Endothelial cell of umbilical vein (primary cell): ENCODE results near the gene IL16. TPM values are rescaled to one million over a fixed set of nuclear protein-coding genes. Genes with fewer than 3 reads are reported as not detected.

Source experiments
- BruUV-seq: library from RNA; stranded (reverse); fragments of 400-500 nt; replicated peaks from 2 replicates; lab custom pipeline; 2021; lab: Mats Ljungman, UMichigan
- CTCF ChIA-PET: fragments of 300-600, 350-600 bp; sonication (Branson Sonifier 250); formaldehyde crosslinking; loops from one replicate; lab custom pipeline; 2021; ENCODE audit warnings: antibody characterized with exemption, inconsistent platforms; lab: Charles Lee
- POLR2A ChIA-PET: fragments of 300-600, 350-600 bp; sonication (Branson Sonifier 250); formaldehyde crosslinking; loops from one replicate; lab custom pipeline; 2021; ENCODE audit warnings: antibody characterized with exemption, inconsistent platforms; lab: Charles Lee
- DNase-seq: peaks from one replicate; pipeline ENCODE4 v3.0.0-alpha.2; 2011; ENCODE audit warnings: low read depth, low spot score
- FAIRE-seq: peaks from 2 replicates; lab custom pipeline; 2011; peaks lifted over from hg19 to GRCh38; lab: Jason Lieb, UNC
- H2AFZ ChIP-seq: 2 replicates; pipeline ENCODE4 v1.6.0; 2012; ENCODE audit warnings: low read depth, low read length, control low read depth, inconsistent platforms
- H3K27ac ChIP-seq: 2 replicates; pipeline ENCODE4 v1.5.1; 2011; ENCODE audit warnings: low read depth, mild to moderate bottlenecking, control low read depth, low read length, moderate library complexity; ENCODE audit not compliant: insufficient read depth
- H3K27me3 ChIP-seq, 2 experiments: 2 replicates each; pipeline versions ENCODE4 v1.6.0 to v1.6.1; 2011; ENCODE audit warnings: low read length in 2 of 2, mixed read lengths in 1 of 2; ENCODE audit not compliant: control insufficient read depth in 2 of 2, insufficient read depth in 2 of 2
- H3K36me3 ChIP-seq, 2 experiments: 2 replicates in 1 of 2; 3 replicates in 1 of 2; pipeline ENCODE4 v1.5.1; 2011; ENCODE audit warnings: low read length in 2 of 2, mild to moderate bottlenecking in 1 of 2, moderate library complexity in 1 of 2; ENCODE audit not compliant: control insufficient read depth in 2 of 2, insufficient read depth in 2 of 2; ENCODE audit errors: extremely low read depth in 1 of 2
- H3K4me1 ChIP-seq: 3 replicates; pipeline ENCODE4 v1.5.1; 2011; ENCODE audit warnings: mild to moderate bottlenecking, low read length; ENCODE audit not compliant: control insufficient read depth, insufficient read depth; ENCODE audit errors: extremely low read depth
- H3K4me2 ChIP-seq: 2 replicates; pipeline ENCODE4 v1.6.1; 2011; ENCODE audit warnings: low read length, control low read depth, mixed read lengths; ENCODE audit not compliant: insufficient read depth
- H3K4me3 ChIP-seq, 3 experiments: fragments of 200-600 bp in 1 of 3; sonication (generic), shearing (Covaris generic) in 1 of 3; replicated peaks in 1 of 3; 2 replicates each; pipeline ENCODE4 v1.5.1; 2011 to 2016; ENCODE audit warnings: control low read depth in 3 of 3, low read length in 3 of 3, mild to moderate bottlenecking in 2 of 3, inconsistent platforms in 1 of 3, low read depth in 1 of 3, moderate library complexity in 1 of 3; ENCODE audit not compliant: insufficient read depth in 1 of 3
- H3K79me2 ChIP-seq: 2 replicates; pipeline ENCODE4 v1.6.0; 2012; ENCODE audit warnings: low read length, inconsistent platforms; ENCODE audit not compliant: control insufficient read depth, insufficient read depth
- H3K9ac ChIP-seq: replicated peaks from 2 replicates; pipeline ENCODE3; 2011; ENCODE audit warnings: low read length, control low read depth; ENCODE audit not compliant: insufficient read depth; ENCODE audit errors: extremely low read depth
- H3K9me1 ChIP-seq: replicated peaks from 3 replicates; pipeline ENCODE4 v1.6.0; 2011; ENCODE audit warnings: mild to moderate bottlenecking, low read length; ENCODE audit not compliant: control insufficient read depth, insufficient read depth; ENCODE audit errors: extremely low read depth
- H3K9me3 ChIP-seq: replicated peaks from 2 replicates; pipeline ENCODE4 v1.5.1; 2012; ENCODE audit warnings: low read length, inconsistent platforms; ENCODE audit not compliant: control insufficient read depth, insufficient read depth
- H4K20me1 ChIP-seq: replicated peaks from 2 replicates; pipeline ENCODE3; 2011; ENCODE audit warnings: mild to moderate bottlenecking, low read length; ENCODE audit not compliant: control insufficient read depth, insufficient read depth; ENCODE audit errors: extremely low read depth
- EZH2 ChIP-seq: IDR thresholded peaks from 2 replicates; pipeline ENCODE4 v1.6.1; 2012; ENCODE audit warnings: borderline replicate concordance, low read depth, mild to moderate bottlenecking, moderate library complexity, low read length, inconsistent platforms; ENCODE audit not compliant: severe bottlenecking
- FOS ChIP-seq: IDR thresholded peaks from 2 replicates; pipeline ENCODE4 v1.6.1; 2011; ENCODE audit warnings: mild to moderate bottlenecking, low read length, moderate library complexity, borderline replicate concordance; ENCODE audit not compliant: insufficient read depth
- GATA2 ChIP-seq: IDR thresholded peaks from 2 replicates; pipeline ENCODE4 v1.7.0; 2011; ENCODE audit warnings: low read depth, mild to moderate bottlenecking, moderate library complexity, mixed read lengths, low read length; ENCODE audit not compliant: insufficient read length, insufficient read depth
- JUN ChIP-seq: IDR thresholded peaks from 2 replicates; pipeline ENCODE4 v1.6.1; 2011; ENCODE audit warnings: borderline replicate concordance, low read depth; ENCODE audit not compliant: insufficient read length, insufficient read depth
- MAX ChIP-seq: IDR thresholded peaks from 2 replicates; pipeline ENCODE4 v1.6.1; 2011; ENCODE audit not compliant: insufficient read depth, insufficient read length
- MYC ChIP-seq: IDR thresholded peaks from one replicate; pipeline ENCODE4 v1.6.1; 2011; ENCODE audit warnings: mild to moderate bottlenecking, low read depth, low read length
- POLR2A ChIP-seq: IDR thresholded peaks from 2 replicates; pipeline ENCODE4 v1.6.1; 2012; ENCODE audit warnings: low read depth, mild to moderate bottlenecking, control low read depth, low read length
- POLR2AphosphoS5 ChIP-seq: IDR thresholded peaks from 2 replicates; pipeline ENCODE4 v1.6.1; 2012; ENCODE audit warnings: low read depth, mild to moderate bottlenecking, control low read depth, low read length, moderate library complexity; ENCODE audit not compliant: insufficient read depth
- dilution Hi-C: fragments of 300-500 bp; cut with MboI; formaldehyde crosslinking; loops from one replicate; pipeline ENCODE4 v1.15.0; 2019; ENCODE audit warnings: low sequenced_read_pairs; ENCODE audit not compliant: extremely low pct_ligation_motif_present
- intact Hi-C: fragments of 100-400 bp; cut with micrococcal nuclease; formaldehyde crosslinking; loops from one replicate; pipeline ENCODE4 v1.10.0; 2022
- polyA plus RNA-seq, 4 experiments: library from polyadenylated mRNA; depleted of rRNA in 3 of 4; stranded (reverse) in 3 of 4; unstranded in 1 of 4; fragments of >200 nt; gene quantifications; 2 replicates each; pipeline versions ENCODE4 v1.2.1 to v1.2.3, GENCODE V29; 2011 to 2012; ENCODE audit warnings: missing spikeins in 1 of 4
- total RNA-seq: library from RNA; stranded (reverse); gene quantifications from 2 replicates; pipeline ENCODE4 v1.2.3, GENCODE V29; 2021
- TF ChIP-seq, protein P1 (sequence below), 2 donors: IDR thresholded peaks; 1 replicate in 1 of 2; 2 replicates in 1 of 2; pipeline ENCODE4 v1.5.1; 2011; ENCODE audit warnings: low read length in 2 of 2, mild to moderate bottlenecking in 2 of 2, moderate library complexity in 2 of 2, control low read depth in 1 of 2, inconsistent platforms in 1 of 2, low read depth in 1 of 2; ENCODE audit not compliant: insufficient read depth in 1 of 2; ENCODE audit errors: extremely low read depth in 1 of 2

IL16 gene
- total and polyA plus RNA-seq, 2 donors (not counting 3 experiments of a cell fraction or from before 2014, with no cell fraction given): 0.29 to 2.1 TPM

DNA sequence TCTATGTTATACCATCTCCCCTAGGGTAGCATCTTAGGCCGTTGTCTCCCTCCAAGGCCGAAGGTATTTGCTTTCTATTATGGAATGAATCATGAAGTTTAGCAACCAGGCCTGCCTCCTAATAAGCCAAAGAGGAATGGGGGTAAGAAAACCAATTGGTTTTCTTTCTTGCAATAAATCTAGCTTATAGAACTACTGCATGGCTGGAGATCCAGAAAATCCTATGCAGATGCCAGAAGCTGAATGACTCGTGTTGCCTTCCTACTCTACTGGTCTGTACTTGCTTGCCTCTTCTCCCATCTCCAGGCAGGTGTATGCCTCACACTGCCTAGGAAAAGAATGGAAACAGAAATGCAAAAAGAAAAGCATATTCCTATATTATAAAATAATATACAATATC lies 31.1 kb upstream of the IL16 start:
- Histone ChIP-seq H3K9me1 (no peaks in the 10 kb centered on the region), H3K9me3 (no peaks in the 10 kb centered on the region), H3K36me3 (no peaks in the 10 kb centered on the region), H3K4me3 (no peak overlapping the region), H4K20me1 (no peaks in the 10 kb centered on the region), H3K27ac (no peak overlapping the region), H3K4me2 (no peak overlapping the region), H2AFZ (no peak overlapping the region), H3K79me2 (no peaks in the 10 kb centered on the region), H3K4me1 (no peaks in the 10 kb centered on the region), H3K27me3 (peaks cover 2% of the 10 kb centered on the region in 2 experiments), H3K9ac (no peak overlapping the region)
- FAIRE-seq (no peak), DNase-seq (no peak)
- BruUV-seq: no TSS peak
- POLR2A ChIA-PET: no interaction called here
- CTCF ChIA-PET: interaction anchor here (0.6 to 2.6 kb wide), 4 partner anchors 10 to 1137 kb away, joined by 3 to 14 read pairs (median 9); no protein-coding TSS in a partner anchor
- dilution Hi-C loops: no loop called here
- no peak for TF ChIP-seq POLR2AphosphoS5
- TF ChIP-seq MYC: no peak
- TF ChIP-seq FOS: no peak
- no peak for TF ChIP-seq POLR2A
- TF ChIP-seq, protein P1, sequence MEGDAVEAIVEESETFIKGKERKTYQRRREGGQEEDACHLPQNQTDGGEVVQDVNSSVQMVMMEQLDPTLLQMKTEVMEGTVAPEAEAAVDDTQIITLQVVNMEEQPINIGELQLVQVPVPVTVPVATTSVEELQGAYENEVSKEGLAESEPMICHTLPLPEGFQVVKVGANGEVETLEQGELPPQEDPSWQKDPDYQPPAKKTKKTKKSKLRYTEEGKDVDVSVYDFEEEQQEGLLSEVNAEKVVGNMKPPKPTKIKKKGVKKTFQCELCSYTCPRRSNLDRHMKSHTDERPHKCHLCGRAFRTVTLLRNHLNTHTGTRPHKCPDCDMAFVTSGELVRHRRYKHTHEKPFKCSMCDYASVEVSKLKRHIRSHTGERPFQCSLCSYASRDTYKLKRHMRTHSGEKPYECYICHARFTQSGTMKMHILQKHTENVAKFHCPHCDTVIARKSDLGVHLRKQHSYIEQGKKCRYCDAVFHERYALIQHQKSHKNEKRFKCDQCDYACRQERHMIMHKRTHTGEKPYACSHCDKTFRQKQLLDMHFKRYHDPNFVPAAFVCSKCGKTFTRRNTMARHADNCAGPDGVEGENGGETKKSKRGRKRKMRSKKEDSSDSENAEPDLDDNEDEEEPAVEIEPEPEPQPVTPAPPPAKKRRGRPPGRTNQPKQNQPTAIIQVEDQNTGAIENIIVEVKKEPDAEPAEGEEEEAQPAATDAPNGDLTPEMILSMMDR (IDR thresholded peaks at IDR 0.05; ENCODE audit: extremely low read depth in 1 of 2, insufficient read depth in 1 of 2, low read depth in 1 of 2, low read length in 2 of 2): no peak
- TF ChIP-seq GATA2: no peak
- no peak for TF ChIP-seq JUN
- TF ChIP-seq MAX: no peak
- TF ChIP-seq EZH2: no peak
- intact Hi-C loops: no loop called here
